GM21423 (cell line): ENCODE measurements around the gene CDC7.
"Not testable (repeated sequence)": the region's sequence is repeated elsewhere in the genome, so short reads cannot be mapped to it uniquely, and the experiment has no call there.

Experiments used
- ATAC-seq: cut with Tn5 transposase; IDR thresholded peaks from one replicate; pipeline ENCODE4 v1.9.1; 2021; ENCODE audit warnings: mild to moderate bottlenecking, moderate library complexity; ENCODE audit not compliant: unreplicated experiment

CDC7 gene

GRCh38 chr1:91500756-91501522 is at the start of gene CDC7:
CDC7 (plus strand) TSS chr1:91500851; CDS start chr1:91501717, 866 bp downstream.
- peak; percentile 74 for ATAC-seq

- ATAC-seq = no peak
These were observed 46.5 kb upstream of the CDC7 start for GRCh38 chr1:91454136-91454535.

GRCh38 chr1:91455334-91455733 is 45.3 kb upstream of the CDC7 start:
- no peak for ATAC-seq

- ATAC-seq = no peak
These were observed 44.8 kb upstream of the CDC7 start for GRCh38 chr1:91455896-91456295.

- not testable (repeated sequence) for ATAC-seq
These were observed 35.3 kb upstream of the CDC7 start for GRCh38 chr1:91465350-91465749.

GRCh38 chr1:91476533-91477217 is 24.0 kb upstream of the CDC7 start:
- no peak for ATAC-seq

- no peak for ATAC-seq
These were observed 13.2 kb upstream of the CDC7 start for GRCh38 chr1:91487469-91487868.

- no peak for ATAC-seq
These were observed 10.2 kb upstream of the CDC7 start for GRCh38 chr1:91490501-91490900.

GRCh38 chr1:91498035-91498434 is 2.6 kb upstream of the CDC7 start:
- ATAC-seq = no peak

GRCh38 chr1:91498498-91499245 is 2.0 kb upstream of the CDC7 start:
- ATAC-seq = no peak

- ATAC-seq = no peak
These were observed 1.3 kb upstream of the CDC7 start for GRCh38 chr1:91499346-91499745.

- ATAC-seq = peak; percentile 3
These were observed 521 bp upstream of the CDC7 start for GRCh38 chr1:91499904-91500755.

GRCh38 chr1:91501523-91501851 is 836 bp downstream of the CDC7 start:
- peak; percentile 20 for ATAC-seq

- ATAC-seq = no peak
These were observed 1.5 kb downstream of the CDC7 start for GRCh38 chr1:91501971-91502671.

- no peak for ATAC-seq
These were observed 2.1 kb downstream of the CDC7 start for GRCh38 chr1:91502672-91503184.

GRCh38 chr1:91503332-91503900 is 2.8 kb downstream of the CDC7 start:
- no peak for ATAC-seq

- ATAC-seq = no peak
These were observed 3.4 kb downstream of the CDC7 start for GRCh38 chr1:91503975-91504530.

GRCh38 chr1:91505086-91505485 is 4.4 kb downstream of the CDC7 start:
- ATAC-seq = no peak

GRCh38 chr1:91506071-91506470 is 5.4 kb downstream of the CDC7 start:
- no peak for ATAC-seq
